Heart left ventricle (tissue), 16 donors: Measurements from ENCODE around the gene SERTAD2. TPM values are rescaled to one million over a fixed set of nuclear protein-coding genes. Genes with fewer than 3 reads are reported as not detected.
A peak's percentile ranks its signal among the peaks of the same experiment; 100 is the strongest.

Experiments
- ATAC-seq, 4 donors: fragments of 200-7000 bp; cut with Tn5 transposase; one replicate each; pipeline ENCODE4 v1.9.1; 2020 to 2022; ENCODE audit warnings: moderate library complexity in 4 of 4, mild to moderate bottlenecking in 3 of 4, moderate number of reproducible peaks in 1 of 4
- DNase-seq, 5 donors: peaks; one replicate each; pipeline ENCODE4 v3.0.0-alpha.2; 2020
- H3K27ac ChIP-seq, 12 donors: fragments of 200-600 bp; sonication (generic) in 4 of 12; one replicate each; pipeline versions ENCODE4 v1.5.0 to v1.8.0; 2016 to 2022; ENCODE audit warnings: mild to moderate bottlenecking in 2 of 12
- H3K27me3 ChIP-seq, 9 donors: fragments of 200-600 bp; sonication (generic) in 2 of 9; one replicate each; pipeline versions ENCODE4 v1.5.1 to v1.8.0; 2016 to 2022; ENCODE audit warnings: mild to moderate bottlenecking in 3 of 9
- H3K36me3 ChIP-seq, 9 donors: fragments of 200-600 bp; sonication (generic) in 2 of 9; one replicate each; pipeline versions ENCODE4 v1.5.0 to v1.8.0; 2018 to 2022; ENCODE audit warnings: mild to moderate bottlenecking in 2 of 9
- H3K4me1 ChIP-seq, 12 donors: fragments of 200-600 bp; sonication (generic) in 4 of 12; one replicate each; pipeline versions ENCODE4 v1.5.0 to v1.8.0; 2016 to 2022; ENCODE audit warnings: mild to moderate bottlenecking in 3 of 12
- H3K4me3 ChIP-seq, 12 donors: fragments of 200-600 bp; sonication (generic) in 4 of 12; one replicate each; pipeline versions ENCODE4 v1.5.0 to v1.8.0; 2017 to 2022; ENCODE audit warnings: mild to moderate bottlenecking in 9 of 12, moderate library complexity in 4 of 12
- H3K9me3 ChIP-seq, 12 donors: fragments of 200-600 bp; sonication (generic) in 4 of 12; one replicate each; pipeline versions ENCODE4 v1.5.0 to v1.8.0; 2016 to 2022; ENCODE audit warnings: mild to moderate bottlenecking in 1 of 12
- CTCF ChIP-seq, 12 donors: fragments of 200-600 bp; sonication (generic) in 4 of 12; IDR thresholded peaks; one replicate each; pipeline versions ENCODE4 v1.5.0 to v1.8.0; 2018 to 2022; ENCODE audit warnings: antibody characterized with exemption in 12 of 12, mild to moderate bottlenecking in 5 of 12
- POLR2A ChIP-seq, 2 donors: fragments of 450-650 bp; IDR thresholded peaks; one replicate each; pipeline ENCODE4 v1.6.1; 2017; ENCODE audit warnings: antibody characterized with exemption in 2 of 2, mild to moderate bottlenecking in 2 of 2, moderate library complexity in 2 of 2
- WGBS, 4 donors: extraction: QIAGEN DNeasy Blood & Tissue Kit in 2 of 4; methylation state at CpG; one replicate each; pipeline versions ENCODE4 v1.1.5 to v1.1.7; 2013 to 2018; 5-methylcytosine and 5-hydroxymethylcytosine counted together
- intact Hi-C, 10 donors: fragments of 100-400 bp; cut with DNase I; formaldehyde crosslinking; loops; one replicate each; pipeline versions ENCODE4 v1.11.1 to v1.14.2; 2022
- polyA plus RNA-seq, 2 donors: library from polyadenylated mRNA; stranded (reverse); fragments of 200-250 nt; gene quantifications; one replicate each; pipeline ENCODE4 v1.2.3, GENCODE V29; 2013
- total RNA-seq, 9 donors: library from RNA; depleted of rRNA in 2 of 9; stranded (reverse); fragments of >200 nt in 2 of 9; fragmentation: NEBNext Ultra II Directional in 3 of 9; extraction: Animal tissue kit (Norgen Biotek cat#: 25700) in 3 of 9; gene quantifications; one replicate each; pipeline versions ENCODE4 v1.1.0 to v1.2.4, GENCODE V29; 2016 to 2023
- donor health status: ischemic (EF 13 %, LVEDD 7.1; RV severe dilation, severe dysfunction).
- donor health status: healthy with polysubstance abuse.
- donor health status: DM: no; HTN: yes; CAD: no.
- donor health status: DM: no; HTN: no; CAD: no.
- donor health status: ischemic (EF 25% LVEDD 6.9; RV normal size, moderate dysfunction).
- donor health status: ischemic (EF 25% LVEDD 5.7; RV mildly dilated, moderate dysfunction).
- donor health status: healthy.
- donor health status: DM: yes; HTN: yes; CAD: no.
- donor health status: ischemic (EF 35%, LVEDD 5.7; RV mildly dilated, moderate dysfunction).
- donor health status: nonischemic (EF 11% LVEDD 7.7; RV severe dilation, severe dysfunction).
- donor health status: DM: yes; HTN: yes; CAD: no.
- donor health status: PGD.
- donor health status: ischemic (EF 29% LVEDD 5.4; RV normal size, mild dysfunction).
- donor health status: nonischemic (EF 23%, LVEDD 6.1; RV moderate dilation, normal function).

SERTAD2 gene
- total and polyA plus RNA-seq, 11 donors, result 5.1 to 21.6 (median 15.5) TPM

DNA sequence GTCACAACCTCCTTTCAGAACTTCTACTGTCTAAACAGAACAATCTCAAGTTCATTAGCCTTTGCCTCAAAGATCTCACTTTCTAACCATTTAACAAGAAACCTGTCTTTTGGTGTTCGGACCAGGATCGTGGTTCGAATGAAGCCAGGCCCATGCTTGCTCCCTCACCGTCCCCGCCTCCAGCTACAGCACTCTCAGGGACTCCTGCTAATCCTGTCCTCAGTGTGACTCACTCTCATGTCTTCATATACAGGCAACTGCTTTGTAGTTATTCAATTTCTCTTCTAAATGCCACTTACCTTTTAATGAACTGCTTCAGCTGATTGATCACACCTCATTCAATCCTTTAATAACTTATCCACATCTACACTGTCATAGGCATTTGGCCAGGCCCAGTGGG lies 15.8 kb downstream of the SERTAD2 start:
- no peak overlapping the region for H3K4me3 ChIP-seq
- no peaks in the 10 kb centered on the region for H3K27me3 ChIP-seq
- peaks cover 0 to 36% (median 34%) of the 10 kb centered on the region in 9 donors for H3K36me3 ChIP-seq
- no peaks in the 10 kb centered on the region for H3K9me3 ChIP-seq
- DNase-seq, result no peak
- intact Hi-C loops, result loop anchor here in 1 of 10 donors (5.0 kb wide), 1 partner anchor 41 kb away; no protein-coding TSS in a partner anchor
- H3K27ac ChIP-seq, result no peak overlapping the region
- TF ChIP-seq POLR2A (IDR thresholded peaks at IDR 0.05) (no peak), CTCF (IDR thresholded peaks at IDR 0.05) (no peak)
- H3K4me1 ChIP-seq, result peaks cover 0 to 75% (median 33%) of the 10 kb centered on the region in 12 donors
- ATAC-seq, result peak in 1 of 4 donors; percentile 46
- 89 to 95% (median 93%) methylated on average over 5 of the region's 5 CpGs for WGBS, 4 donors

- ATAC-seq (no peak), DNase-seq (no peak)
- no peak overlapping the region for H3K4me3 ChIP-seq
- TF ChIP-seq CTCF (IDR thresholded peaks at IDR 0.05) (no peak), POLR2A (IDR thresholded peaks at IDR 0.05) (no peak)
- peaks cover 0 to 44% (median 34%) of the 10 kb centered on the region in 9 donors for H3K36me3 ChIP-seq
- H3K4me1 ChIP-seq, result peaks cover 0 to 67% (median 31%) of the 10 kb centered on the region in 12 donors
- intact Hi-C loops, result loop anchor here in 1 of 10 donors (5.0 kb wide), 1 partner anchor 40 kb away; no protein-coding TSS in a partner anchor
- H3K27me3 ChIP-seq, result no peaks in the 10 kb centered on the region
- H3K27ac ChIP-seq, result peak overlapping the region in 1 of 12 donors; percentile 39
- WGBS, 4 donors, result 63 to 69% (median 68%) methylated on average over 9 of the region's 9 CpGs
- H3K9me3 ChIP-seq, result no peaks in the 10 kb centered on the region
These were observed 16.6 kb downstream of the SERTAD2 start for GRCh38 chr2:64637000-64637635.

DNA sequence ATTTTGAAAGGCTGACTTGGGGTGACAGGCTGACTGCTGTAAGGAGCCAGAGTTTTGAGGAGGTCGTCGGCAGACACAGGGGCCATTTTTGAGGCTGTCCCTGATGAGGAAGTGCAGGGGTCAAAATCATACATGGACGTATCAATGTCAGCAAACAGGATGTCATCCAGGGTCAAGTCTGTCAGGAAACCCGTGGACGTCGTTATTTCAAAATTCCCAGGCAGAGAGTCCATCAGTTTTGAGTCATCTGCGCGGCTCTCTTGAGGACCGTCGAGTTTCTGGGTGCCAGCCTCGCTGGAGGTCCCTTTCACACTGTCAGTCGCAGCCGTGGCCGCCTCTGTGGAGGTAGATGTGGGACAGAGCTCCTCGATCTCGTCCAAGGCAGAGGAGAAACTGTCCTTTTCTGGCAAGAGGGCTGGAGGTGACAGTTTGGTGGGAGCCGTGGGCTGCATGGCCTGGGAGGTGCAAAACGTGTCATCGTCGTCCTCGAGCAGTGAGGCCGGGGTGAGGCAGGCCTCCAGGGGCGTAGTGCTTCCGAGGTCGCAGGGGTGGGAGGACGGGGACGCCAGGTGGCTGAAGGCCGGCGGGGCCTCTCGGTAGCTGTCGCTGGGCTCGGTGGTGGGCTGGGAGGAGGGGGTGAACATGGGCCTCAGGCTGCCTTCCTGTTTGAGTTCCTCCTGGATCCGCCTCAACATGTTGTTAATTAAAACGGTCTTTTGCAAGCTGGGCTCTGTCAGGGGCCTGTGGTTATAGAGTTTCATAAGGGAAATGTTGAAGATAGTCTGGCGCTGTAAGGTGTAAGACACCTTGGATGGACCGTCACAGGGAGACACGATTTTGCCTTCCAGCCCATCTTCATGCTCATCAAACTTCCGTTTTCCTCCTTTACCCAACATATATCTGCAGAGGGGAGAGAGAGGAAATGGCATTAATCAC lies 17.5 kb downstream of the SERTAD2 start:
- 70 to 77% (median 75%) methylated on average over 32 to 38 of the region's 38 CpGs for WGBS, 4 donors
- TF ChIP-seq CTCF (IDR thresholded peaks at IDR 0.05) (no peak), POLR2A (IDR thresholded peaks at IDR 0.05) (no peak)

More for the DNA sequence above, 17.5 kb downstream of the SERTAD2 start:
- no peak for DNase-seq
- no peak overlapping the region for H3K4me3 ChIP-seq
- peaks cover 0 to 61% (median 29%) of the 10 kb centered on the region in 12 donors for H3K4me1 ChIP-seq
- no peaks in the 10 kb centered on the region for H3K27me3 ChIP-seq
- intact Hi-C loops, result loop anchor here in 1 of 10 donors (5.0 kb wide), 1 partner anchor 39 kb away; no protein-coding TSS in a partner anchor
- peak in 2 of 4 donors; percentile 10 to 27 for ATAC-seq
- H3K9me3 ChIP-seq, result no peaks in the 10 kb centered on the region
- no peak overlapping the region for H3K27ac ChIP-seq
- peaks cover 0 to 44% (median 31%) of the 10 kb centered on the region in 9 donors for H3K36me3 ChIP-seq
